Testis (tissue), 2 donors: ENCODE results near the gene F3.

Experiments
- POLR2A ChIP-seq: fragments of 450-650 bp; IDR thresholded peaks from one replicate; pipeline ENCODE4 v1.6.1; 2017; ENCODE audit warnings: antibody characterized with exemption, mild to moderate bottlenecking, moderate library complexity
- TF ChIP-seq, protein P1 (sequence below), 3 experiments: fragments of 450-650 bp in 2 of 3; fragments of 200-600 bp in 1 of 3; sonication (generic) in 1 of 3; IDR thresholded peaks; one replicate each; pipeline ENCODE4 v1.5.1; 2016 to 2019; ENCODE audit warnings: antibody characterized with exemption in 3 of 3, mild to moderate bottlenecking in 2 of 3, moderate library complexity in 1 of 3

DNA sequence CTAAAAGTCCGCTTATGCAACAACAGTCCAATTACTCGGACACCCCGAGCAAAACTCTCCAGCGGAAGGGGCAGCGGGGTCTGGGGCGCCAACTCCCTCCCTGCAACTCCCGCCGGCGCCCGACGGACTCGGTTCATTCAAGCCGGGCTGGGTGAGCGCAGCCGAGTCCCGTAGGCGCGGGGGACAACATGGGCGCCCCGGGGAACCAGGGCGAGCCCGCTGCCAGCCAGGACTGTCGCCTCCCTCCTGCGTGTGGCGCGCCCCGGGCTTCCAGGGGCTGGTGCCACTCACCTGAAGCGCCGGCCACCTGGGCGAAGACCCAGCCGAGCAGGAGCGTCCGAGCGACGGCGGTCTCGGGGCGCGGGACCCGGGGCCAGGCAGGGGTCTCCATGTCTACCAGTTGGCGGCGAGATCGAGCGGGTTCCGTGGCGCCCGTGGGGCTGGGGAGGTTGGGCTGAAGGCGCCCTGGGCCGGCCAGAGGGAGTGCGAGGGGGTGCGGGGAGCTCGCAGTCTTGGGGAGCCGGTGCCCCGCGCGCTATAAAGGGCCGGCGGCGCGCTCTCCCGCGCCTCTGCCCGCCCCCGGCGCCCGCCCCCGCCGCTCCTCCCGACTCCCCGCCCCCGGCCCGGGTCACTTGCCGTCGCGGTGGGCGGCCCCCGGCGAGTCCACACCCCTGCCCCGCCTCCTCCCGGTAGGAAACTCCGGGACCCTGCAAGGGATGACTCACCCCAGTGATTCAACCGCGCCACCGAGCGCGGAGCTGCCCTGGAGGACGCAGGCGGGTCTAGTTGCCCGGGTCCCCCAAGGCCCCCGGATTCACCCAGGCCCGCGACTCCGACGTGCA, at the start of gene F3:
- TF ChIP-seq, protein P1, sequence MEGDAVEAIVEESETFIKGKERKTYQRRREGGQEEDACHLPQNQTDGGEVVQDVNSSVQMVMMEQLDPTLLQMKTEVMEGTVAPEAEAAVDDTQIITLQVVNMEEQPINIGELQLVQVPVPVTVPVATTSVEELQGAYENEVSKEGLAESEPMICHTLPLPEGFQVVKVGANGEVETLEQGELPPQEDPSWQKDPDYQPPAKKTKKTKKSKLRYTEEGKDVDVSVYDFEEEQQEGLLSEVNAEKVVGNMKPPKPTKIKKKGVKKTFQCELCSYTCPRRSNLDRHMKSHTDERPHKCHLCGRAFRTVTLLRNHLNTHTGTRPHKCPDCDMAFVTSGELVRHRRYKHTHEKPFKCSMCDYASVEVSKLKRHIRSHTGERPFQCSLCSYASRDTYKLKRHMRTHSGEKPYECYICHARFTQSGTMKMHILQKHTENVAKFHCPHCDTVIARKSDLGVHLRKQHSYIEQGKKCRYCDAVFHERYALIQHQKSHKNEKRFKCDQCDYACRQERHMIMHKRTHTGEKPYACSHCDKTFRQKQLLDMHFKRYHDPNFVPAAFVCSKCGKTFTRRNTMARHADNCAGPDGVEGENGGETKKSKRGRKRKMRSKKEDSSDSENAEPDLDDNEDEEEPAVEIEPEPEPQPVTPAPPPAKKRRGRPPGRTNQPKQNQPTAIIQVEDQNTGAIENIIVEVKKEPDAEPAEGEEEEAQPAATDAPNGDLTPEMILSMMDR (IDR thresholded peaks at IDR 0.05), result no peak
- peak; percentile 77 for TF ChIP-seq POLR2A
